Myocyte (in vitro differentiated cells): ENCODE results near the gene IAH1. TPM values are rescaled to one million over a fixed set of nuclear protein-coding genes. Genes with fewer than 3 reads are reported as not detected.
"Not testable (repeated sequence)": the region's sequence is repeated elsewhere in the genome, so short reads cannot be mapped to it uniquely, and the experiment has no call there.

Experiments used
- DNase-seq: peaks from one replicate; pipeline ENCODE4 v3.0.0-alpha.2; 2012; ENCODE audit warnings: low read depth
- total RNA-seq: library from RNA; depleted of rRNA; stranded (reverse); fragments of >200 nt; gene quantifications from 2 replicates; pipeline ENCODE4 v1.2.3, GENCODE V29; 2014

The IAH1 gene
- total RNA-seq, 1 donor from 2014 or later = 81.8 TPM

DNA sequence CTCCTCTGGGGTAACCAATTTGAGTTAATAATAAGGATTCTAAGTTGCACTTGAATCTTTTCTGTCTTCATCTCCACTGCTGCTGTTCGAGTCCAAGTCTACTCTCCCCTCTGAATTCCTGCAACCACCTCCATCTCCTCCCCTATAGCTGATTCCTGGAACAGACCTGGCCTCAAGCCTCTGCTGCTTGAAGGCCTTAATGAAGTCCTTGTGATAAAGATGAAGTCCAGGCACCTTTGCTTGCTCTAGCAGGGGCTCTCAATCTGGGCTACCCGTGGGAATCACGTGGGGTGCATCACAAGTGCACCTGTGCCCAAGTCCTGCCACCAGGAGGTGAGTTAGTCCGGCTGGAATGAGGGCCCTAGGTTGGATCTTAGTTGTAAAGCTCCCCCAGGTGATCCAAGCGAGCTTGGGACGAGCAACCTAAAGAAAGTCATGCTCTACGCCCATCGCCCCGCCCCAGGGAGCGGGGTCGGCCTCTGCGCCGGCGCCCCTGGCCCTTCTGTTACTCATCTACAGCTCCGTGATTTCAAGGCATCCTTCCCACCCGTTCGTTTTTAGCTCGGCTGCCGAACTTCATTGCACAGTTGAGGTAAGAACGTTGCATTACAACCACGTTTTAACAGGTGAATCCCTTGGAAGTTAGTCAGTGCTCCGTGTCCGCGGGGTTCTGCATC is 905 bp upstream of the IAH1 start:
- no peak for DNase-seq

DNA sequence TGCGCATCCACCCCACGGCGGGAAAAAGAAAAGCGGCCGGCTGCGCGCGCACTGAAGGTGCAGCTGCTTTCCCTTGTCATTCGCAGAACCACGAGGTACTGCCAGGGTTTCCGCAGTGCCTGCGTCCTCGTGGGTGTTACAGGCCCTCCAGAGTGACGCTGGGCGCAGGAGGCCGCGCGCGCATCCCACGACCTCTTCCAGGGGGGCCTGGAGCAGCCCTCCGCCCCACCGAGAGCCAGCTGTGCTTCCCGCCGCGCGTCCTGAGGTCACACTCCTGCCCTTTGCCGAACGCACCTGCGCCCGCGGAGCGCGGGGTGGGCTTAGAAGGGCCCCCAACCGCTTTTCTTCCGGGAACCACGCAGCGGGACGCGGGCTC is 378 bp upstream of the IAH1 start:
- no peak for DNase-seq

DNA sequence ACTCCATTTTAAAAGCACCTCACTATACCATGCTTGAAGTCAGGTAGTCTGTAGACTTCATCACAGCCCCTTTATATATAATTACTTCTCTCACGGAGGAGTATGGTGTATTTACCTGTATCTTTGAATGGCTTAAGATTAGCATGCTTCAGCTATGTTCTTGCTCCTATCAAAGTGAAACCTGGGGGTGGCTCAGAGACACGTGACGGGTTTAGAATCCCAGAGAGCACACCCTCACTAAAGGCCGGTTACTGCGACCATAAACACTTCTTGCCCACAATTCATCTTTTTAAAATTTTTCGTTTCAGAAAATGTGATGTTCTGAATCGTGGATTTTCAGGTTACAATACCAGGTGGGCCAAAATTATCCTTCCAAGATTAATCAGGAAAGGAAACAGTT is 3.6 kb downstream of the IAH1 start:
- DNase-seq = no peak

DNA sequence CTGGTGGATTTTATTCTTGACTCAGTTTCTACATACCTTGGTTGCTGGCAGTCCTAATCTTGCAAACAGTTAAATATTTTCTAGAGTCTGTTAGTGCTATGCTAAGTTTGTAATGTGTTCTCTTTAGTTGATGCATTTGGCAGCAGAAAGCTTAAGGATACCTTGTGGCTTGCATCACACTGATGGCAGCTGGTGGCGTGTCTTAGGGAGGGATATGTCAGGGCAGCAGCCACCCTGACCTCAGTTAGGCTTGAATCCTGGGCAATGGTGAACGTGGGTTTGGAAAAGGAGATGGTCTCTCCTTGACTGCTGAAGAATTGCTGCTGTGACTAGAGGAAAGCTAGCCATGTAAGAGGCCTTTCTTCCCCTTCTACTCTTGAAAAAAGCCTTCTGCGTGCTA is 4.2 kb downstream of the IAH1 start:
- peak; percentile 64 for DNase-seq

DNA sequence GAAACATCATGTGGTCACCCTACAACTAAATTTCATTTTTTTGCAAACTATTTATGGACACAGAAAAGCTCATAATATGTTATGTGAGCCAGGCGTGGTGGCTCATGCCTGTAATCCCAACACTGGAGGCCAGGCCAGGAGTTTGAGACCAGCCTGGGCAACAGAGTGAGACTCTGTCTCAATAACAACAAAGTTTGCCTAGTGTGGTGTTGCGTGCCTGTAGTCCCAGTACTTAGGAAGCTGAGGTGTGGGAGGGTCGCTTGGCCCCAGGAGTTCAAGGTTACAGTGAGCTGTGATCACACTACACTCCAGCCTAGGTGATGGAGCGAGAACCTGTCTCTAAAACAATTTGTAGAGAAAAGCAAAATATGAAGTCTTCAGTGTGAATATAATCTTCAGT is 5.8 kb downstream of the IAH1 start:
- no peak for DNase-seq

DNA sequence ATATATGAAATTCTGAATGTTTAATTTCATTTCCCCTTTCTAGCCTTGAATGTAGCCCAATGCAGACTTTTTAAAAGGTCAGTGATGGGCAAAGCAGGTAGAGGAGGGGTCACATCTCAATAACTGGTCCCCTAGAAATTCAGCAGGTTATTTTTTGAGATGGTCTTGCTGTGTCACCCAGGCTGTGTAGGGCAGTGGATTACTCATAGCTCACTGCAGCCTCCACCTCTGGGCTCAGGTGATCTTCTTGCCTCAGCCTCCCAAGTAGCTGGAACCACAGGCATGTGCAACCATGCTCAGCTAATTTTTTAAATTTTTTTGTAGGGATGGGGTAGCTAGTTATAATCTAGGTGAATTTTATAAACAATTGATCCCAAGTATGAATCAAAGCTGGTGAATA is 8.8 kb downstream of the IAH1 start:
- DNase-seq = no peak

DNA sequence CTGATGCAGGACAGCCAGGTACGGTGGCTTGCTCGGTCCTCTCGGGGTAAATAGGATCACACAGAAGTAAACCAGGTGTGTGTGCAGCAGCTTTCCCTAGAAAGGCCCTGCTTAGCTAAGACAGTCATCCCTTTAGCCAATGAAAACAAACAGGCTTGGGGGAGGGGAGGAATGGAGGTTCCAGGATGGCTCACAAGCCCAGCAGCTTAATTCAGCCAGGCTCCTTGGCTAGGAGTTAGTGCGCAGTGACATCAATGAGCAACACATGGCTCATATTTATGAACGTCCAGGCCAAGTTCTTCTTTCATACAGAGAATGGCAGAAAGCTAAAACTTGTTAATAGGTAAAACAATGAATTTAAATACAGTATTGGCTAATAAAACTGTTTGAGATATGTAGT is 10.2 kb downstream of the IAH1 start:
- no peak for DNase-seq

DNA sequence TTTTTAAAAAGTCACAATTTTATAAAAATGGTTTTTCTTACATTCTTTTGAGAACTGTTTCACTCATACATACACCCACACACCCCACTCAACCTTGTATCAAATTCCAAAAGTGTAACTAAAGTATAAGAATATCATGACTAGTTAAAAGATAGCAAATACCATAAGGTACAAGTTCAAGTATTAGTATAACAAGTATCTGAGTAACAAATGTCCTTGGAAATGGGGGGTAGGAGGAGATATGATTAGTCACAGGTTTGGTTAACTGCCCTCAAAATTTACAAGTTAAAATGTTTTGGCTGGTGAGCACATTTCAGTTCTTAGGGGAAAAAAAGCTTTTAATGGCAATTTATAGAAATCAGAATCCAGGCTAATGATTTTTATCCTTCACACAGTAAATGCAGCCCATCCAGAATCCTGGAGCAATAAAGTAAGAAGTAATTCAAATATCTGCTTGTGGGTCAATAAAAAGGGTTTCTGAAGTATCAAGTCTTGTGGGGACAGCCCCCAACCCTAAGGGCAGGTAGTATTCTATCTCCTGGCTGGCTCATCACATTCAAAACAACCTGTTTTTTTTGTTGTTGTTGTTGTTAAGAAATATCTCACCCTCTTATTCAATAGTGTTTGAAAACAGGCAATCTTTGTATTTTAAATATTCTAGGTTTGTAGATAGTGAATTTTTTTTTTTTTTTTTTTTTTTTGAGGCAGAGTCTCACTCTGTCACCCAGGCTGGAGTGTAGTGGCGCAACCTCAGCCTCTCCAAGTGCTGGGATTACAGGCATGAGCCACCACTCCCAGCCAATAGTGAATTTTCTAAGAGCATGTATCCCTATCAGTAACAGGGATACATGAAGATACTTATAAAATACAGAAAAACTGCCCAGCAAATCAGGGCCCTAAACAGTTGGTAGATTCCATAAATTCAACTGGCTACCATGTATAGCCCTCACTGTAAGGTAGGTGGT is 14.5 kb downstream of the IAH1 start:
- no peak for DNase-seq

DNA sequence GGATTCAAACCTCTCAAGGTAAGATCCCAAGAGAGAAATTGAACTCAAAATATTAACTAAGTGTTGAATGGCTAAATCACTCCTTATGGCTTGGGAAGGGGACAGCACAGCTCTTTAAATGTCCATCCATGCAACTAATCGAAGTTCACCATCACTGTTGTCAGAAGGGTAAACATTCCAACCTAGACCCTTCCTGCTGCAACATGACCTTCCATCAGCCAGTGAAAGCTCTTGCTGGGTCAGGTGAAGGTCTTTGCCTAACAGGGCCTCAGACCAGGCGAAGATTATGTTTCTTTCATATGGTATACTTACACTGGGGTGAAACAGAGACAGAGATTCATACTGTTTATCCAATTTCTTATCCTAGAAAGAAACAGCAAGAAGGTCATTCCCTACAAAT is 16.4 kb downstream of the IAH1 start:
- no peak for DNase-seq

DNA sequence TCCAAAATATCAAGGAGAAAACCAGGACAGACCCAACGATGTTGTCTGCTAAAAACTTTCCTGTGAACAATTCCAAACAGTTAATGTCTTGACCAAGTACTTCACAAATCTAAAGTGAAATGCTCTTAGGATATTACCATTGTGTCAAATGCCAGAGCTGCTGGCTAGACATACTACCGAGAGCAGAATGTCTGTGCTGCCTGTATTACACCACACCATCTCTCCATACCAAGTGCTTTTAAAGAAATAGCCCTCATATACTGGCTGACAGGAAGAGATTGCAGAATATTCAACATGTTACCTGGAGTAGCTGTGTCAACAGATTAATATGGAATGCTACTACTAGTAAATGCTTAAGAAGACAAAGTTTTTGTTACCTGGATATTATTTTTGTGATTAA is 18.6 kb downstream of the IAH1 start:
- DNase-seq = no peak

DNA sequence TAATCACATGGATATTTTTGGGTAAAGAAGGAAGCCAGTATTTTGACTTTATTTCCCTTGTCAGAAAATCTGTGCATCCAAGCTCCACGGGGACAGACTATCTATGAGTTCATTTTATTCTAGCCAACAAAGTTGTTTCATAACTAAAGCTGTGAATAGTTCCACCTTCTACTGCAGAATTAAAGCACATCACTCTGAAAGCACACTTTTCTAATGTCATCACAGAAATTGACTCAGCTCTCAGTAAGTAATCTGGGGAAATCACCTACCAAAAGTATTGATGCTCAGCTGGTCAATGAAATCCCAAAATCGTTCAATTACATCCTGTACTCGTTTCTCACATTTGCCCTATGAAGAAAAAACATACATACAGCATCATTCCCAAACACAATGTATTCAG is 19.1 kb downstream of the IAH1 start:
- DNase-seq = no peak

DNA sequence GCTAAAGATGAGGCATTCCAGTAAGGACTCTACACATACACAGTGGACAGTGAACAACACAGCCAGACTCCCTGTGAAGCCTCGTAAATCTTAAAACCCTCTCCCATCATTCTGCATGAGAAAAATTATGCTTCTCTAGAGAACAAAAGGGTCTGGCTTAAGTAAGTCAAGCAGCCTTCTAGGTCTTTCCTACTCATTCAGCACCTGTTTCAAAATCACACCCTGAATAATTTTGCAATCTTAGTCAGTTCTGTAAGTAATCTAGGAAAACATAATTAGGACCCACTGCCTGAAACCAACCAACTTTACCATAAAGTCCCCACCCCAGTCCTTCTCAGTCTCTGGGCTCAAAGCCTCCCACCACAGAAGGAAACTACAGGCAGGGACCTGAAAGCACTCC is 19.7 kb downstream of the IAH1 start:
- no peak for DNase-seq

DNA sequence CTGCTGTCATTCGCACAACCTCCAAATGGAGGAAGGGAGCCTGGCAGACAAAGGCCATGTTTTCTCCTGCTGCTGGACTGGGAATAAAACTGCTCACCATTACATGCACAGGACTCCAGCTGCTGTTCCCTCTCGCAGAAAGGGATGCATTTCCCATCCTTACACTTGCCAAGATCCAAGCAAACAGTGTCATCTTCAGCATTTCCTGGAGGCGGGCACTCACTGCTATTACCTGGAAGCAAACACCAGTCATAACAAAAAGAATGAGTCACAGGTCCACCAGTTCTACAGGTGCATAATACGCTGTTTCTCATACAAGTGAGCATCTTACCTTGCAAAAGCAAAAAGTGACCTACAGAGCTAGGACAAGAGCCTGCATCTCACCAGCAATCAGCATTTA is 22.7 kb downstream of the IAH1 start:
- DNase-seq = no peak

DNA sequence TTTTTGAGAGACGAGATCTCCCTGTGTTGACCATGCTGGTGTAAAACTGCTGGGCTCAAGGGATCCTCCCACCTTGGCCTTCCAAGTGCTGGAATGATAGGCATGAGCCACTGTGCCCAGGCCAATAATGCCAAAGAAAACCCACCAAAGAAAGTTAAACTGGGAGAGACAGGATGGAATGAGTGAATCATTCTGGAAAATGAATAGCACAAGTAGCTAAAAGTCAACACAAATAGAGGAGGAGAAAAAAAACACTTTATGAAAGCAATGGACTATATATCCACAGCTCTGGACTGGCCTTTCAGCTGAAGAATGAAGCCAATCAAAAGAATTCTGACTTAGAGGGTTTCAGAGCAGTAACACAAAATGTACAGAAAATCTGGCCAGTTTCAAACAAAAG is 23.9 kb downstream of the IAH1 start:
- peak; percentile 28 for DNase-seq

DNA sequence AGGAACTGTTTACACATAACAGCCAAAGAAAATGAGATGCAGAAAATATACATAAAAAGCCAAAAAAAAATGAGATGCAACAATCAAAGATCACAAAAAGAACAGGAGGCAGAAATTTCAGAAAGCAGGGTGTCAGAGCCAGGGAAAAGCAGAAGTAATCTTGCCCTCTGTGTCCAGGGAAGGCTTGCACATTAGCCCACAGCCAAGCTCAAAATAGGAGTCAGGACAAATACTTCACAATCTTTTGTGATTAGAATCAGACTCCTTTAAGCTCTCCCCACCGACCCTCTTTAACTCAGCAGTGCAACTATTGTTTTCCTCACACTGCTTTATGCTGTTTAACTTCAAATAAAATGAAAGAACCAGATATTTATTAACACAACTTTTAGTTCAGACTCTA is 34.6 kb downstream of the IAH1 start:
- DNase-seq = peak; percentile 62

DNA sequence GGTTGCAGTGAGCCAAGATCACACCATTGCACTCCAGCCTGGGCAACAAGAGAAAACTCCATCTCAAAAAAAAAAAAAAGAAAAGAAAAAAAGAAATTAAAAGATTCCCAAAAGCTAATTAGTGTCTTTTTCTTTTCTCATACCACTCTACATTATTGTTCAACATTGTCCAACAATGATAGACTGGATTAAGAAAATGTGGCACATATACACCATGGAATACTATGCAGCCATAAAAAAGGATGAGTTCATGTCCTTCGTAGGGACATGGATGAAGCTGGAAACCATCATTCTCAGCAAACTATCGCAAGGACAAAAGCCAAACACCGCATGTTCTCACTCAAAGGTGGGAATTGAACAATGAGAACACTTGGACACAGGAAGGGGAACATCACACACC is 39.6 kb downstream of the IAH1 start:
- not testable (repeated sequence) for DNase-seq

DNA sequence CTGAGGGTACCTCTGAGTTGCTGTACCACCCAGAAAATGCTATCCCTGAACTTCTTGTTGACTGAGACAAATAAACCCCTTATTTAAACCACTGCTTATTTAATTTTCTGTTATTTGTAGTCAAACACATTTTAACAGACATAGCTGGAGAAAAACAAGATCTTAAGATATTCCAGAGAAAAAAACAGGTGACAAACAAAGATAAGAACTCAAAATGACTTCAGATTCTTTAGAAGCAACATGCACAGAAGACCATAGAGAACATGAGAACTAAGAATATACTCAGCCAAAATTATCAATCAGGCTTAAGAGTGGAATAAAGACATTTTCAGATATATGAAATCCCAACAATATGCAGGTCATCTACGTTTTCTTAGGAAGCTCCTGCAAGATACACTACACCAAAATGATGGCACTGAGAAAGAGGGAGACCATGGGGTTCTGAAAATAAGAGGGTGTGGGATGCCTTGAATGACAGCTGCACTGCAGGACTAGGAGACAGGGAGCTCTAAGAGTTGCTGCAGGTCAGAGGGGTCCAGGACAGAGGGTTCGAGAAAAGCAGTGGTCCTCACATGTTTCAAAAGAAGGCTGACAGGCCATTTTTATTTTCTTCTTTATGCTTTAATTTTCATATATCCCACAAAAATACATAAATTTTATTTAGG is 42.9 kb downstream of the IAH1 start:
- no peak for DNase-seq

DNA sequence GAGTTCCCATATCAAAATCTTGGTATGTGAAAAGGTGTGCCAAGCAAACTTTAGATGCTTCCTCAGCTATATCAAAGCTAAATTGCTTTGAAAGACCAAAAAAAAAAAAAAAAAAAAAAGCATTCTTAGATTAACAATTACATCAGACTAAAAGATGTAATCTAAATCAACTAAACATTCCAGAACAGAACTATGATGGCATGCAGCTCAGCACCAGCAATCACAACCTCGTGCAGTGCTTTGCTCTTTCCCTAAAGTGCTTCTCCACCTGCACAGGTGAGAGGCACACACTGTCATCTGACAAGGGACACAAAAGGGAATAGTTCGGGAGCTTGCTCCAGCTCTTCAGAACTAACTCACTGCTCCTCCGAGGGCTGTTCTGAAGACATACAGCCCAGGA is 43.8 kb downstream of the IAH1 start:
- no peak for DNase-seq

DNA sequence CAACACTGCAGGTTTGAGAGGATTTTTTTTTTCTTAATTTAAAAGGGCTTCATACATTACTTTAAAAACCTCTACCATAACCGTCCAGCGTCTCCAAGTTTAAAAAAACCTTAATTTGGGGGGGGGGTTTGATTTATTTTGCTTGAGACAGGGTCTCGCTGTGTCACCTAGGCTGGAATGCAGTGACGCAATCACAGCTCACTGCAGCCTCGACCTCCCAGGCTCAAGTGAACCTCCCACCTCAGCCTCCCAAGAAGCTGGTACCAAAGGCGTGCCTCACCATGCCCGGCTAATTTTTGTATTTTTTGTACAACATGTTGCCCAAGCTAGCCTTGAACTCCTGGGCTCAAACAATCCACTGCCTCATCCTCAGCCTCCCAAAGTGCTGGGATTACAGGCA is 44.4 kb downstream of the IAH1 start:
- no peak for DNase-seq

DNA sequence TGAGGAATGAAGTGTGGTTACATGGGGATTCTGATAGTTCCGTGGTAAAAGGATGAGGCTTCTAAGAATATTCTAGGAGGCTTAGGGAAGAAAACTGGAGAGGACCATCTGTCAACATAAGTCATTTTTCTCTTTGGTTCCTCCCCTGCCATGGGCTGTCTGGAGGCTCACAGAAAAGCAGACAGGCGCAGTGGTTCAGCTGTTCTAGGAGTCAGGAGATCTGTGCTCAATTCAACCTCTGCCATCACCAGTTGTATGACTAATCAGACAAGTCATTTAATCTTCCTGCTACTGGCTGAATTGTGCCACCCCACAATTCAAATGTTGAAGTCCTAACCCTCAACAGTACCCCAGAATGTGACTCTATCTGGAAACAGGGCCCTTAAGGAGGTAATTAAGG is 44.9 kb downstream of the IAH1 start:
- peak; percentile 98 for DNase-seq

DNA sequence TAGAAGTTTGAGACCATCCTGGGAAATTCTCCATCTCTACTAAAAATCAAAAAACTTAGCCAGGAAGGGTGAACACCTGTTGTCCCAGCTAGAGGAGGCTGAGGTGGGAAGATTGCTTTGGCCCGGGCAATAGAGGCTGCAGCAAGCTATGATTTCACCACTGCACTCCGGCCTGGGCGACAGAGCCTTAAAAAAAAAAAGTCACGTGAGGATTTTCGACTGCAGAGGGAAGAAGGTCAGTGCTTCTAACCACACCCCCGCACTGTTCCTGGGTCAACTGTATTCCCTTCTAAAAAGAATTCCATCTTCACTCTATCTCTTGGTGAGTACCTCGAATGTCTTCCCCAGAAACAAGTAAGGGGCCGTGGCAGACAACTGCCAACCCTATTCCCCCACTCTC is 49.9 kb downstream of the IAH1 start:
- DNase-seq = no peak

DNA sequence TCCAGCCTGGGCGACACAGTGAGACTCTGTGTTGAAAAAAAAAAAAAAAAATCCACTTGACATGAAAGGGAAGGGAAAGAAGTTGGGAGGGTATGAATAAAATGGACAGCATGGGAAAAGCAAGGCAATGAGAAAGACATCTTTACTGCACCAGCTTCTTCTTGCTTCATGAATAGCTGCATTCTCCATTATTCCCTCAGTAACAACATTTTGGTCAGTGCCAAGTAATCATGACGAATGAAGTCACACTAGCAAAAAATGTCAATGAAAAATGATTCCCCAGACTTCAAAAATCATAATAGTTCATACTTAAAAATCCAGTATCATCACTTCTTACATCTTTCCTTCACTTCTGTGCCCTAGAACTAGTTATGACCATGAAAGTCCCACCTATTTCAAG is 50.9 kb downstream of the IAH1 start:
- DNase-seq = no peak
